Choroid plexus epithelial cell (primary cell): ENCODE measurements around the gene TNFRSF17.
"Not testable (repeated sequence)": the region's sequence is repeated elsewhere in the genome, so short reads cannot be mapped to it uniquely, and the experiment has no call there.

Experiments
- DNase-seq: peaks from one replicate; pipeline ENCODE4 v3.0.0-alpha.2; 2010; ENCODE audit warnings: low read depth
- H3K4me3 ChIP-seq: 2 replicates; pipeline ENCODE4 v1.5.1; 2011; ENCODE audit warnings: low read depth, mild to moderate bottlenecking, control low read depth, low read length, moderate library complexity
- TF ChIP-seq, protein P1 (sequence below): conservative IDR thresholded peaks from 2 replicates; pipeline ENCODE4 v1.5.1; 2011; ENCODE audit warnings: low read depth, mild to moderate bottlenecking, control low read depth, inconsistent platforms, low read length, moderate library complexity

The TNFRSF17 gene

DNA sequence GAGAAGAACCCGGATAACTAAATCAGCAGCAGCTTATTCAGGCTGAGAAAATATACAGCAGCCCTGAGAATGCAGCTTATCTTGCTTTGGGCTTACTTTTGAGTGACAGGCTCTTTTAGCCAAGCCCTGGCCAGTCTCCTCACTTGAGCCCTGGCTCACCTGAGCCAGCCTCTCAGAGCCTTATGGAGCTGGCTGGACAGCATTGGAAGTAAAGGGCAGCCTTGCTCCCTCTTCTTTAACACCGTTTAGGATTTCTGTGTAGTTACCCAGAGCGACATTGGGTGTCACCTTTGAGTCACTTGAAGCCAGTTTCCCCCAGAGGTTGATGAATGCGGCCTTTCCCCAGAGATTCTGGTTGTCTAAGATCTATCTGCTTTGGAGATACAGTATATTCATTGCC, 15.5 kb upstream of the TNFRSF17 start:
- TF ChIP-seq, protein P1, sequence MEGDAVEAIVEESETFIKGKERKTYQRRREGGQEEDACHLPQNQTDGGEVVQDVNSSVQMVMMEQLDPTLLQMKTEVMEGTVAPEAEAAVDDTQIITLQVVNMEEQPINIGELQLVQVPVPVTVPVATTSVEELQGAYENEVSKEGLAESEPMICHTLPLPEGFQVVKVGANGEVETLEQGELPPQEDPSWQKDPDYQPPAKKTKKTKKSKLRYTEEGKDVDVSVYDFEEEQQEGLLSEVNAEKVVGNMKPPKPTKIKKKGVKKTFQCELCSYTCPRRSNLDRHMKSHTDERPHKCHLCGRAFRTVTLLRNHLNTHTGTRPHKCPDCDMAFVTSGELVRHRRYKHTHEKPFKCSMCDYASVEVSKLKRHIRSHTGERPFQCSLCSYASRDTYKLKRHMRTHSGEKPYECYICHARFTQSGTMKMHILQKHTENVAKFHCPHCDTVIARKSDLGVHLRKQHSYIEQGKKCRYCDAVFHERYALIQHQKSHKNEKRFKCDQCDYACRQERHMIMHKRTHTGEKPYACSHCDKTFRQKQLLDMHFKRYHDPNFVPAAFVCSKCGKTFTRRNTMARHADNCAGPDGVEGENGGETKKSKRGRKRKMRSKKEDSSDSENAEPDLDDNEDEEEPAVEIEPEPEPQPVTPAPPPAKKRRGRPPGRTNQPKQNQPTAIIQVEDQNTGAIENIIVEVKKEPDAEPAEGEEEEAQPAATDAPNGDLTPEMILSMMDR: peak; percentile 60
- H3K4me3 ChIP-seq: no peak overlapping the region
- DNase-seq: peak; percentile 51

DNA sequence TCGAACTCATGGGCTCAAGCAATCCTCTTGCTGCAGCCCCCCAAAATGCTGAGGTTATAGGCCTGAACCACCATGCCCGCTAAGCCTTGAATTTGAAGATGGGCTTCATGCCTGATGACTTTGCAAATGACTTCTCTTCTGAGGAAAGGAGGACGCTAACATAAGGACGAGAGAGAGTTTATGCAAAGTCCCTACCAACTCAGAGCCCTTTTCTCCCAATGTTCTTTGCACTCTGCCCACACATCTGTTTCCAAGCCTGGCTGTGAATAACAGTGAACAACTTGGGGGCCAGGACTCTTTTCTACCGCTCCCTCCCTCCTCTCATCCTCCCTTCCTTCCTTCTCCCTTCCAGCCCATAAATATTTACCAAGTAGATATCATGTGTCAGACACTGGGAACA, 14.6 kb upstream of the TNFRSF17 start:
- TF ChIP-seq, protein P1: no peak
- no peak for DNase-seq
- no peak overlapping the region for H3K4me3 ChIP-seq

DNA sequence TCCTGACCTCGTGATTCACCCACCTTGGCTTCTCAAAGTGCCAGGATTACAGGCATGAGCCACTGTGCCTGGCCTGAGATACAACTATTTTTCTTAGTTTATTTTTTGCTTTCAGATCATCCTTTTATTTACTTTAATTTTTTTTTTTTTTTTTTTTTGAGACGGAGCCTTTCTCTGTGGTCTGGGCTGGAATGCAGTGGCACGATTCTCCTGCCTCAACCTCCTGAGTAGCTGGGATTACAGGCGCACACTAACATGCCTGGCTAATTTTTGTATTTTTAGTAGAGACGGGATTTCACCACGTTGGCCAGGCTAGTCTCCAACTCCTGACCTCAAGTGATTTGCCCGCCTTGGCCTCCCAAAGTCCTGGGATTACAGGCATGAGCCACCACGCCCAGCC, 11.4 kb upstream of the TNFRSF17 start:
- DNase-seq, H3K4me3 ChIP-seq: not testable (repeated sequence)

DNA sequence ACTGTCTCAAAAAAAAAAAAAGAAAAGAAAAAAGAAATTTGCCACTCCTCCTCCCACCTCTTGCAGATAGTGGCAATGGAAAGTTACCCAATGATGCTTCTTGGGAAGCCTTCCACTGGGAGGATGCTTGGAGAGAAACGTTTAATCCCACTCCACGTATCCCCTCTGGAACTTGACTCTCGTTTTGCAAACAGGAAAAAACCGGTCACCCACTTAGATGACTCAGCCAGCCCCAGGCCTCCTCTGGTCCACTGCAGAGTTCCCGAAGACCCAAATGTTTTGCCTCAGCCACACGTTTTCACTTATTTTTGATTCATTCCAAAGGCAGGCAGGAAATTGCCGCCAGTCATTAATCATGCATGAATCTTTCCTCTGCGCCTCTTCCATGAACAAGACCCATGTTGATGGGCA, 9.3 kb upstream of the TNFRSF17 start:
- TF ChIP-seq, protein P1: no peak
- peak; percentile 57 for DNase-seq
- H3K4me3 ChIP-seq: no peak overlapping the region

DNA sequence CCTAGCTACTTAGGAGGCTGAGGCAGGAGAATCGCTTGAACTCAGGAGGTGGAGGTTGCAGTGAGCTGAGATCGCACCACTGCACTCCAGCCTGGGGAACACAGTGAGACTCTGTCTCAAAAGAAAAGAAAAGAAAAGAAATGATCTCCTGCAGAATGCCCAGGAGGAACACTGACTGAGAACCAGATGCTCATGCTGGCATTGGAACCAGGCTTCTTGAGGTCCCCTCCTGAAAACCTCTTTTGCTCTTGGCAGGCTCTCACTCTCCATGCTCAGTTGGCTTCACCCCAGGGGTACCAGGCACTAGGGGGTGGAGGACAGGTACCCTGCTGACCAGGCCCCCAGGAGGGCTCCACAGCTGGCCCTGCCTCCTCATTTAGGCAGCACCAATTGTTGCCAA, 8.5 kb upstream of the TNFRSF17 start:
- TF ChIP-seq, protein P1: no peak
- DNase-seq: no peak
- no peak overlapping the region for H3K4me3 ChIP-seq

DNA sequence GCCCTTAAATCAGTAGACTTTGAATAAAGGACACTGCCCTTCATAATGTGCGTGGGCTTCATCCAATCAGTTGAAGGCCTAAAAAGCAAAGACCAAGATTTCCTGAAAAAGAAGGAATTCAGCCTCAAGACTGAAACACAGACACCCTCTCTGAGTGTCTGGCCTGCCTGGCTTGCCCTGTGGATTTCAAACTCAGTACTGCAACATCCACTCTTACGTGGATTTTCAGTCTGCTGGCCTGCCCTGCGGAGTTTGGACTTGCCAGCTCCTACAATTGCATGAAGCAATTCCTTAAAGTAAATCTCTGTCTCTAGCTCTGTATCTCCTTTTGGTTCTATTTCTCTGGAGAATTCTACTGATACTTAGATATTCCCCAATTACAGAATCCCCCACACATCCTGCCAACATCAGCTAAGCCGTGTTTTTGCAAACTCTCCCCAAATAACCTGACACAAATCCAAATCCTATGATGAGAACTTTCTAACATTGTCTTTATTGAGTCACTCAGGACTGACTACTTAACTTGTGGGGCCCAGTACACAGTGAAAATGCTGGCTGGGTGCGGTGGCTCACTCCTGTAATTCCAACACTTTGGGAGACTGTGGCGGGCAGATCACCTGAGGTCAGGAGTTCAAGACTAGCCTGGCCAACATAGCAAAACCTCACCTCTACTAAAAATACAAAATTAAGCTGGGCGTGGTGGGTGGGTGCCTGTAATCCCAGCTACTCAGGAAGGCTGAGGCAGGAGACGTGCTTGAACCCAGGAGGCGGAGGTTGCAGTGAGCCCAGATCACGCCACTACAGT, 7.2 kb upstream of the TNFRSF17 start:
- DNase-seq: no peak
- H3K4me3 ChIP-seq: no peak overlapping the region
- TF ChIP-seq, protein P1: no peak

DNA sequence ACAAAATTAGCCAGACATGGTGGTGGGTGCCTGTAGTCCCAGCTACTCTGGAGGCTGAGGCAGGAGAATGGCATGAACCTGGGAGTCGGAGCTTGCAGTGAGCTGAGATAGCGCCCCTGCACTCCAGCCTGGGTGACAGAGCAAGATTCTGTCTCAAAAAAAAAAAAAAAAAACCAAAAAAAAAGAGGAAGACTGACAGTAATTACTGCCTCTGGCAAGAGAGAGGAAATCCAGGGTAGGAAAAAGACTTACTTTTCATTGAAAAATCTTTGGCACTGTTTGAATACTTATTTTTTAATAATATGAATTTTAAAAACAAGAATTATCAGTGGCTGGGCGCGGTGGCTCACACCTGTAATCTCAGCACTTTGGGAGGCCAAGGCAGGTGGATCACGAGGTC, 2.6 kb upstream of the TNFRSF17 start:
- not testable (repeated sequence) for DNase-seq, H3K4me3 ChIP-seq

DNA sequence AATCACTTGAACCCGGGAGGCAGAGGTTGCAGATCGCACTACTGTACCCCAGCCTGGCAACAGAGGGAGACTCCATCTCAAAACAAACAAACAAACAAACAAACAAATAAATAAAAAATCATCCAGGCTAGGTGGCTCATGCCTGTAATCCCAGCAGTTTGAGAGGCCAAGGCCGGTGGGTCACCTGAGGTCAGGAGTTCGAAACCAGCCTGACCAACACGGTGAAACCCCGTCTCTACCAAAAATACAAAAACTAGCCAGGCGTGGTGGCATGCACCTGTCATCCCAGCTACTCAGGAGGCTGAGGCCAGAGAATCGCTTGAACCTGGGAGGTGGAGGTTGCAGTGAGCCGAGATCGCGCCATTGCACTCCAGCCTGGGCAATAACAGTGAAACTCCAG, 2.0 kb upstream of the TNFRSF17 start:
- not testable (repeated sequence) for H3K4me3 ChIP-seq, DNase-seq
